ENCODE data around the gene EDAR. TPM values are rescaled to one million over a fixed set of nuclear protein-coding genes. Genes with fewer than 3 reads are reported as not detected.

Gene EDAR
- total RNA-seq, 2 donors from 2014 or later, result 0.69 to 1.1 TPM

DNA sequence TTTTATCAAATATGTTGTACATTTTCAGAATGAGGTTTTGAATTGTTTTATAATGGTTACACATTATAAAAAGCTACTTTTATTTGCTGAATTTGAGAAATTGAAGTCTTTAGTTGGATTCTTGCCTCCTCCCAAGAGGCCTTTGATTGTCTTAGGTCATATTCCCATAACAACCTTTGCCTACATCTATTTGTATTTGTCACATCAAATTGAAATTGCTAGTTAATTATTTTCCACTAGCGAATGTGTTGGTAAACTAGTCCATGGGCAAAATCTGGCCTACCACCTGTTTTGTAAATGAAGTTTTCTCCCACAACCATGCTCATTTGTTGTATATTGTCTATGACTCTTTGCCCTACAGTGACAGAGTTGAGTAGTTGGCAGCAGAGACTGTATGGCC lies 142.0 kb downstream of the EDAR start:
- DNase-seq, result no peak
- Histone ChIP-seq H3K4me1 (no peaks in the 10 kb centered on the region), H3K9me3 (no peaks in the 10 kb centered on the region), H3K36me3 (no peaks in the 10 kb centered on the region), H3K27me3 (no peaks in the 10 kb centered on the region), H3K9ac (ENCODE audit: low read depth in 2 of 2, low read length in 2 of 2) (no peak overlapping the region), H3K27ac (no peak overlapping the region), H3K4me3 (no peak overlapping the region)
- TF ChIP-seq, protein P1, sequence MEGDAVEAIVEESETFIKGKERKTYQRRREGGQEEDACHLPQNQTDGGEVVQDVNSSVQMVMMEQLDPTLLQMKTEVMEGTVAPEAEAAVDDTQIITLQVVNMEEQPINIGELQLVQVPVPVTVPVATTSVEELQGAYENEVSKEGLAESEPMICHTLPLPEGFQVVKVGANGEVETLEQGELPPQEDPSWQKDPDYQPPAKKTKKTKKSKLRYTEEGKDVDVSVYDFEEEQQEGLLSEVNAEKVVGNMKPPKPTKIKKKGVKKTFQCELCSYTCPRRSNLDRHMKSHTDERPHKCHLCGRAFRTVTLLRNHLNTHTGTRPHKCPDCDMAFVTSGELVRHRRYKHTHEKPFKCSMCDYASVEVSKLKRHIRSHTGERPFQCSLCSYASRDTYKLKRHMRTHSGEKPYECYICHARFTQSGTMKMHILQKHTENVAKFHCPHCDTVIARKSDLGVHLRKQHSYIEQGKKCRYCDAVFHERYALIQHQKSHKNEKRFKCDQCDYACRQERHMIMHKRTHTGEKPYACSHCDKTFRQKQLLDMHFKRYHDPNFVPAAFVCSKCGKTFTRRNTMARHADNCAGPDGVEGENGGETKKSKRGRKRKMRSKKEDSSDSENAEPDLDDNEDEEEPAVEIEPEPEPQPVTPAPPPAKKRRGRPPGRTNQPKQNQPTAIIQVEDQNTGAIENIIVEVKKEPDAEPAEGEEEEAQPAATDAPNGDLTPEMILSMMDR (IDR thresholded peaks at IDR 0.05), result no peak
- intact Hi-C loops (cut with DNase I), result no loop called here

DNA sequence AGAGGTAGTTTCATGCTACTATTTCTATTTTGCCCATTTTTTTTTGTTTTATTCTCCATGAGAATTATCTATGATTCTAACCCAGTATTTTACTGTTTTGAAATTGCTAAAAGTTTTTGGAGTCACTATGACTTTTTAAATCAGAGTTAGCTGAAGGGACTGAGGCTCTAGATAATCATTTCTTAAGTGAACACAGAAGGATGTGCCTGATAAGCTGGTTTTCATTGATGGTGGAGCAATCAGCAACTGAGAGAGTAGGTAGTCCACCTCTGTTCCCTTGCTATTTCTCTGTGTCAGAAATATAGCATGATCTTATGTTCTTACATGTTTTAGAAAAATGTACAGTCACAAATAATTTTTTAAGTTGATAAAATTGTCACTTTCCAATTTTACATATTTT lies 143.1 kb downstream of the EDAR start:
- H3K27me3 ChIP-seq, result no peaks in the 10 kb centered on the region
- H3K4me1 ChIP-seq, result no peaks in the 10 kb centered on the region
- H3K36me3 ChIP-seq, result no peaks in the 10 kb centered on the region
- no peak for DNase-seq
- no peak overlapping the region for H3K4me3 ChIP-seq
- no peaks in the 10 kb centered on the region for H3K9me3 ChIP-seq
- H3K27ac ChIP-seq, result no peak overlapping the region
- intact Hi-C loops (cut with DNase I), result no loop called here
- TF ChIP-seq, protein P1 (IDR thresholded peaks at IDR 0.05), result no peak
- no peak overlapping the region for H3K9ac ChIP-seq (ENCODE audit: low read depth in 2 of 2, low read length in 2 of 2)

Other genes with a start within 250 kb of the EDAR start
- 1 to 10 TPM; 2.9 to 8.0 TPM for gene CCDC138, start 202.4 kb downstream of the EDAR start, total RNA-seq
- 1 to 10 TPM; 1.3 to 2.5 TPM for gene SH3RF3, start 140.0 kb upstream of the EDAR start, total RNA-seq